Measurements from ENCODE around the gene TM9SF3. TPM values are rescaled to one million over a fixed set of nuclear protein-coding genes. Genes with fewer than 3 reads are reported as not detected.

TM9SF3 gene
- 221 TPM for polyA plus RNA-seq (ENCODE audit: insufficient read length)
- long read RNA-seq, donor 1, full-length matches to known transcripts: 55 of 80 reads
- long read RNA-seq, donor 1, partial matches to known transcripts: 25 of 80 reads
- long read RNA-seq, donor 1, other reads (novel, unspliced or antisense): 0 of 80 reads
- long read RNA-seq, donor 2, full-length matches to known transcripts: 41 of 54 reads
- long read RNA-seq, donor 2, partial matches to known transcripts: 13 of 54 reads
- long read RNA-seq, donor 2, other reads (novel, unspliced or antisense): 0 of 54 reads
- long read RNA-seq, donor 3, full-length matches to known transcripts: 31 of 55 reads
- long read RNA-seq, donor 3, partial matches to known transcripts: 24 of 55 reads
- long read RNA-seq, donor 3, other reads (novel, unspliced or antisense): 0 of 55 reads
- long read RNA-seq, donor 4, partial matches to known transcripts: 0 of 2 reads
- long read RNA-seq, donor 4, other reads (novel, unspliced or antisense): 0 of 2 reads
- long read RNA-seq, donor 5, full-length matches to known transcripts: 52 of 71 reads
- long read RNA-seq, donor 5, partial matches to known transcripts: 19 of 71 reads
- long read RNA-seq, donor 5, other reads (novel, unspliced or antisense): 0 of 71 reads
- long read RNA-seq, donor 6, full-length matches to known transcripts: 61 of 78 reads
- long read RNA-seq, donor 6, partial matches to known transcripts: 17 of 78 reads
- long read RNA-seq, donor 6, other reads (novel, unspliced or antisense): 0 of 78 reads
- long read RNA-seq, donor 7, full-length matches to known transcripts: 59 of 81 reads
- long read RNA-seq, donor 7, partial matches to known transcripts: 22 of 81 reads
- long read RNA-seq, donor 7, other reads (novel, unspliced or antisense): 0 of 81 reads
- long read RNA-seq, donor 8, full-length matches to known transcripts: 20 of 20 reads
- long read RNA-seq, donor 8, partial matches to known transcripts: 0 of 20 reads
- long read RNA-seq, donor 8, other reads (novel, unspliced or antisense): 0 of 20 reads

GRCh38 chr10:96586419-96587263 lies at the start of gene TM9SF3:
TM9SF3 (minus strand) TSS chr10:96587012; CDS start chr10:96586835, 177 bp downstream.
- peak; percentile 85 for DNase-seq

GRCh38 chr10:96636551-96636950 lies 49.7 kb upstream of the TM9SF3 start:
- no peak for DNase-seq

- DNase-seq: peak; percentile 33
Observed at GRCh38 chr10:96632974-96633710, 46.3 kb upstream of the TM9SF3 start.

- no peak for DNase-seq
Observed at GRCh38 chr10:96627292-96627691, 40.5 kb upstream of the TM9SF3 start.

- DNase-seq: no peak
Observed at GRCh38 chr10:96626795-96627194, 40.0 kb upstream of the TM9SF3 start.

- no peak for DNase-seq
Observed at GRCh38 chr10:96625173-96625572, 38.4 kb upstream of the TM9SF3 start.

- DNase-seq: no peak
Observed at GRCh38 chr10:96622013-96622787, 35.4 kb upstream of the TM9SF3 start.

- no peak for DNase-seq
Observed at GRCh38 chr10:96619796-96620773, 33.3 kb upstream of the TM9SF3 start.

GRCh38 chr10:96619120-96619519 lies 32.3 kb upstream of the TM9SF3 start:
- DNase-seq: no peak

- no peak for DNase-seq
Observed at GRCh38 chr10:96618653-96619052, 31.8 kb upstream of the TM9SF3 start.

- DNase-seq: no peak
Observed at GRCh38 chr10:96616961-96617360, 30.1 kb upstream of the TM9SF3 start.

GRCh38 chr10:96614515-96614914 lies 27.7 kb upstream of the TM9SF3 start:
- DNase-seq: no peak

GRCh38 chr10:96613576-96613975 lies 26.8 kb upstream of the TM9SF3 start:
- DNase-seq: no peak

- no peak for DNase-seq
Observed at GRCh38 chr10:96612055-96612830, 25.4 kb upstream of the TM9SF3 start.

GRCh38 chr10:96610817-96611216 lies 24.0 kb upstream of the TM9SF3 start:
- DNase-seq: no peak

GRCh38 chr10:96609510-96609909 lies 22.7 kb upstream of the TM9SF3 start:
- no peak for DNase-seq

- DNase-seq: no peak
Observed at GRCh38 chr10:96608805-96609204, 22.0 kb upstream of the TM9SF3 start.

- DNase-seq: no peak
Observed at GRCh38 chr10:96608262-96608661, 21.4 kb upstream of the TM9SF3 start.
